Left hindlimb (tissue), 1 donor: ENCODE data around the gene CTNNA1.
"Not testable (repeated sequence)": the region's sequence is repeated elsewhere in the genome, so short reads cannot be mapped to it uniquely, and the experiment has no call there.

Experiments used
- DNase-seq: peaks from one replicate; pipeline ENCODE4 v3.0.0-alpha.2; 2018

CTNNA1 gene

GRCh38 chr5:138903130-138903775 is 150.0 kb downstream of the CTNNA1 start:
- no peak for DNase-seq

GRCh38 chr5:138905541-138905940 is 152.3 kb downstream of the CTNNA1 start:
- no peak for DNase-seq

GRCh38 chr5:138909734-138910133 is 156.5 kb downstream of the CTNNA1 start:
- DNase-seq = no peak

- DNase-seq = no peak
Observed at GRCh38 chr5:138910546-138911185, 157.4 kb downstream of the CTNNA1 start.

- DNase-seq = no peak
Observed at GRCh38 chr5:138911441-138911840, 158.2 kb downstream of the CTNNA1 start.

- no peak for DNase-seq
Observed at GRCh38 chr5:138912093-138912492, 158.9 kb downstream of the CTNNA1 start.

- DNase-seq = no peak
Observed at GRCh38 chr5:138913773-138914172, 160.5 kb downstream of the CTNNA1 start.

- no peak for DNase-seq
Observed at GRCh38 chr5:138914338-138914737, 161.1 kb downstream of the CTNNA1 start.

- no peak for DNase-seq
Observed at GRCh38 chr5:138918686-138919085, 165.5 kb downstream of the CTNNA1 start.

- no peak for DNase-seq
Observed at GRCh38 chr5:138920181-138920580, 167.0 kb downstream of the CTNNA1 start.

- DNase-seq = not testable (repeated sequence)
Observed at GRCh38 chr5:138921362-138921761, 168.1 kb downstream of the CTNNA1 start.

- no peak for DNase-seq
Observed at GRCh38 chr5:138922494-138922893, 169.3 kb downstream of the CTNNA1 start.

- DNase-seq = no peak
Observed at GRCh38 chr5:138925090-138925635, 171.9 kb downstream of the CTNNA1 start.

- no peak for DNase-seq
Observed at GRCh38 chr5:138926257-138926656, 173.0 kb downstream of the CTNNA1 start.

- DNase-seq = no peak
Observed at GRCh38 chr5:138926688-138927448, 173.6 kb downstream of the CTNNA1 start.

- DNase-seq = no peak
Observed at GRCh38 chr5:138927544-138927943, 174.3 kb downstream of the CTNNA1 start.

GRCh38 chr5:138927979-138928378 is 174.8 kb downstream of the CTNNA1 start:
- peak; percentile 70 for DNase-seq

GRCh38 chr5:138929571-138929955 is 176.3 kb downstream of the CTNNA1 start:
- no peak for DNase-seq

GRCh38 chr5:138930371-138931097 is 177.3 kb downstream of the CTNNA1 start:
- DNase-seq = no peak

GRCh38 chr5:138932171-138932810 is 179.1 kb downstream of the CTNNA1 start:
- DNase-seq = no peak

GRCh38 chr5:138933522-138934290 is 180.5 kb downstream of the CTNNA1 start:
- no peak for DNase-seq

GRCh38 chr5:138934971-138935370 is 181.7 kb downstream of the CTNNA1 start:
- no peak for DNase-seq
